SK-N-SH treated with all-trans-retinoic acid at 6 μM for 48 hours (cell line): ENCODE measurements around the gene MGME1.

ENCODE experiments used
- ARNTL ChIP-seq: fragments of 450-650 bp; formaldehyde crosslinking; IDR thresholded peaks from 2 replicates; pipeline ENCODE4 v1.5.0; 2020; ENCODE audit warnings: low read depth, mild to moderate bottlenecking, moderate library complexity, borderline replicate concordance
- OSR1 ChIP-seq: fragments of 250-450 bp; sonication (Bioruptor Pico); IDR thresholded peaks from 2 replicates; pipeline ENCODE4 v1.8.0; 2022; ENCODE audit warnings: moderate library complexity, mild to moderate bottlenecking, inconsistent platforms
- TCF4 ChIP-seq: fragments of 250-450 bp; sonication (Bioruptor Pico); IDR thresholded peaks from 2 replicates; pipeline ENCODE4 v1.8.0; 2021; ENCODE audit warnings: mild to moderate bottlenecking, moderate library complexity, borderline replicate concordance
- ZNF8 ChIP-seq: fragments of 450-650 bp; formaldehyde crosslinking; IDR thresholded peaks from 2 replicates; pipeline ENCODE4 v1.5.0; 2020; ENCODE audit warnings: mild to moderate bottlenecking, moderate library complexity
- TF ChIP-seq, protein P1 (sequence below): fragments of 250-450 bp; sonication (Bioruptor Pico); IDR thresholded peaks from 2 replicates; pipeline ENCODE4 v1.5.0; 2020; ENCODE audit warnings: mild to moderate bottlenecking, moderate library complexity
- TF ChIP-seq, protein P2 (sequence below): fragments of 250-450 bp; sonication (Bioruptor Pico); IDR thresholded peaks from 2 replicates; pipeline ENCODE4 v1.5.1; 2020; ENCODE audit warnings: low read depth, mild to moderate bottlenecking, moderate library complexity
- TF ChIP-seq, protein P3 (sequence below): fragments of 250-450 bp; sonication (Bioruptor Pico); IDR thresholded peaks from 2 replicates; pipeline ENCODE4 v1.8.0; 2020; ENCODE audit warnings: mild to moderate bottlenecking, moderate library complexity, borderline replicate concordance

DNA sequence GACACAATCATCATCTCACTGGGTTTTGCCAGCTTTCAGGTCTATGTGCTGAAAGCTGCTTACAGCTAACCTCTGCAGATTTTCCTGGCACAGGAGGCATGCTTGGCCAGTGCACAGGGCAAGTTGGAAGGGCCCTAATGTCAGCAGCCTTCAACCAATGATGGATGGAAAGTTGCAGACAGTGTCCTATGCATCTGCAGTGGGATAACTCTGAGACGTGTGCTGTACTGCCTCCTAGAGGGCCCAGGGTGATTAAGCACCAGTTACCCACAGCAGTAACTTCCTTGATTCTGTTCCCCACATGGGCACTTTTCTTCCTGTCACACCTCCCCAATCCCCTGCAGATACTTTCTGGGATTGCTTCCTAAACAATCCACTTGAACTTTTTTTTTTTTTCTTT is 50.2 kb downstream of the MGME1 start:
- no peak for TF ChIP-seq TCF4
- TF ChIP-seq, protein P1, sequence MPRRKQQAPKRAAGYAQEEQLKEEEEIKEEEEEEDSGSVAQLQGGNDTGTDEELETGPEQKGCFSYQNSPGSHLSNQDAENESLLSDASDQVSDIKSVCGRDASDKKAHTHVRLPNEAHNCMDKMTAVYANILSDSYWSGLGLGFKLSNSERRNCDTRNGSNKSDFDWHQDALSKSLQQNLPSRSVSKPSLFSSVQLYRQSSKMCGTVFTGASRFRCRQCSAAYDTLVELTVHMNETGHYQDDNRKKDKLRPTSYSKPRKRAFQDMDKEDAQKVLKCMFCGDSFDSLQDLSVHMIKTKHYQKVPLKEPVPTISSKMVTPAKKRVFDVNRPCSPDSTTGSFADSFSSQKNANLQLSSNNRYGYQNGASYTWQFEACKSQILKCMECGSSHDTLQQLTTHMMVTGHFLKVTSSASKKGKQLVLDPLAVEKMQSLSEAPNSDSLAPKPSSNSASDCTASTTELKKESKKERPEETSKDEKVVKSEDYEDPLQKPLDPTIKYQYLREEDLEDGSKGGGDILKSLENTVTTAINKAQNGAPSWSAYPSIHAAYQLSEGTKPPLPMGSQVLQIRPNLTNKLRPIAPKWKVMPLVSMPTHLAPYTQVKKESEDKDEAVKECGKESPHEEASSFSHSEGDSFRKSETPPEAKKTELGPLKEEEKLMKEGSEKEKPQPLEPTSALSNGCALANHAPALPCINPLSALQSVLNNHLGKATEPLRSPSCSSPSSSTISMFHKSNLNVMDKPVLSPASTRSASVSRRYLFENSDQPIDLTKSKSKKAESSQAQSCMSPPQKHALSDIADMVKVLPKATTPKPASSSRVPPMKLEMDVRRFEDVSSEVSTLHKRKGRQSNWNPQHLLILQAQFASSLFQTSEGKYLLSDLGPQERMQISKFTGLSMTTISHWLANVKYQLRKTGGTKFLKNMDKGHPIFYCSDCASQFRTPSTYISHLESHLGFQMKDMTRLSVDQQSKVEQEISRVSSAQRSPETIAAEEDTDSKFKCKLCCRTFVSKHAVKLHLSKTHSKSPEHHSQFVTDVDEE (CRISPR knock-in tag), result no peak
- TF ChIP-seq OSR1, result no peak
- TF ChIP-seq, protein P2, sequence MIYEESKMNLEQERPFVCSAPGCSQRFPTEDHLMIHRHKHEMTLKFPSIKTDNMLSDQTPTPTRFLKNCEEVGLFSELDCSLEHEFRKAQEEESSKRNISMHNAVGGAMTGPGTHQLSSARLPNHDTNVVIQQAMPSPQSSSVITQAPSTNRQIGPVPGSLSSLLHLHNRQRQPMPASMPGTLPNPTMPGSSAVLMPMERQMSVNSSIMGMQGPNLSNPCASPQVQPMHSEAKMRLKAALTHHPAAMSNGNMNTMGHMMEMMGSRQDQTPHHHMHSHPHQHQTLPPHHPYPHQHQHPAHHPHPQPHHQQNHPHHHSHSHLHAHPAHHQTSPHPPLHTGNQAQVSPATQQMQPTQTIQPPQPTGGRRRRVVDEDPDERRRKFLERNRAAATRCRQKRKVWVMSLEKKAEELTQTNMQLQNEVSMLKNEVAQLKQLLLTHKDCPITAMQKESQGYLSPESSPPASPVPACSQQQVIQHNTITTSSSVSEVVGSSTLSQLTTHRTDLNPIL, result no peak
- no peak for TF ChIP-seq ZNF8 (CRISPR knock-in tag)
- TF ChIP-seq, protein P3, sequence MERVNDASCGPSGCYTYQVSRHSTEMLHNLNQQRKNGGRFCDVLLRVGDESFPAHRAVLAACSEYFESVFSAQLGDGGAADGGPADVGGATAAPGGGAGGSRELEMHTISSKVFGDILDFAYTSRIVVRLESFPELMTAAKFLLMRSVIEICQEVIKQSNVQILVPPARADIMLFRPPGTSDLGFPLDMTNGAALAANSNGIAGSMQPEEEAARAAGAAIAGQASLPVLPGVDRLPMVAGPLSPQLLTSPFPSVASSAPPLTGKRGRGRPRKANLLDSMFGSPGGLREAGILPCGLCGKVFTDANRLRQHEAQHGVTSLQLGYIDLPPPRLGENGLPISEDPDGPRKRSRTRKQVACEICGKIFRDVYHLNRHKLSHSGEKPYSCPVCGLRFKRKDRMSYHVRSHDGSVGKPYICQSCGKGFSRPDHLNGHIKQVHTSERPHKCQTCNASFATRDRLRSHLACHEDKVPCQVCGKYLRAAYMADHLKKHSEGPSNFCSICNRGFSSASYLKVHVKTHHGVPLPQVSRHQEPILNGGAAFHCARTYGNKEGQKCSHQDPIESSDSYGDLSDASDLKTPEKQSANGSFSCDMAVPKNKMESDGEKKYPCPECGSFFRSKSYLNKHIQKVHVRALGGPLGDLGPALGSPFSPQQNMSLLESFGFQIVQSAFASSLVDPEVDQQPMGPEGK (CRISPR knock-in tag), result no peak
- TF ChIP-seq ARNTL, result no peak
